HCT116 (cell line): Measurements from ENCODE around the gene CYP51A1. TPM values are rescaled to one million over a fixed set of nuclear protein-coding genes. Genes with fewer than 3 reads are reported as not detected.

Experiments used
- ATAC-seq: fragments of 200-7000 bp; cut with Tn5 transposase; 2 replicates; pipeline ENCODE4 v1.9.1; 2020; ENCODE audit warnings: mild to moderate bottlenecking, moderate library complexity
- BruUV-seq: library from RNA; stranded (reverse); fragments of 400-500 nt; replicated peaks from 2 replicates; lab custom pipeline; 2021; lab: Mats Ljungman, UMichigan
- CTCF ChIA-PET: fragments of 300-600 bp; sonication (Branson Sonifier 250); formaldehyde crosslinking; loops from one replicate; lab custom pipeline; 2021; ENCODE audit warnings: antibody characterized with exemption; lab: Charles Lee
- POLR2A ChIA-PET: fragments of 300-600, 350-600 bp; sonication (Branson Sonifier 250); formaldehyde crosslinking; loops from one replicate; lab custom pipeline; 2021; ENCODE audit warnings: antibody characterized with exemption; lab: Charles Lee
- RAD21 ChIA-PET, 2 experiments: fragments of 300-600 bp; sonication (Branson Sonifier 250); formaldehyde crosslinking; loops; one replicate each; lab custom pipeline; 2023; ENCODE audit warnings: low total read pairs in 2 of 2; ENCODE audit not compliant: uncharacterized antibody in 2 of 2, unreplicated experiment in 2 of 2, low non-redundant PET in 1 of 2; lab: Charles Lee
- DNase-seq: peaks from one replicate; pipeline ENCODE4 v3.0.0-alpha.2; 2010; ENCODE audit warnings: low read depth, low spot score
- H2AFZ ChIP-seq: fragments of 200-600 bp; shearing (Covaris generic), sonication (generic); 2 replicates; pipeline ENCODE4 v1.6.1; 2017; ENCODE audit warnings: low read depth, mixed run types, mixed read lengths, antibody characterized with exemption, low read length; ENCODE audit not compliant: poor library complexity, severe bottlenecking
- H3K27ac ChIP-seq: 2 replicates; pipeline ENCODE4 v1.5.1; 2012; ENCODE audit warnings: low read depth, low read length
- H3K27me3 ChIP-seq: fragments of 200-600 bp; sonication (generic); 2 replicates; pipeline ENCODE4 v1.6.1; 2016; ENCODE audit warnings: mixed run types, low read length, mixed read lengths; ENCODE audit not compliant: insufficient read depth
- H3K36me3 ChIP-seq, 2 experiments: fragments of 200-500 bp in 1 of 2; fragments of 200-600 bp in 1 of 2; sonication (Bioruptor generic) in 1 of 2; sonication (generic) in 1 of 2; 2 replicates each; pipeline versions ENCODE4 v1.5.1 to v1.6.1; 2014 to 2016; ENCODE audit warnings: low read length in 2 of 2, inconsistent platforms in 1 of 2, mixed read lengths in 1 of 2, mixed run types in 1 of 2; ENCODE audit not compliant: insufficient read depth in 2 of 2, control insufficient read depth in 1 of 2
- H3K4me1 ChIP-seq, 2 experiments: fragments of 200-600 bp in 1 of 2; sonication (generic) in 1 of 2; 2 replicates each; pipeline versions ENCODE4 v1.5.1 to v1.6.1; 2012 to 2017; ENCODE audit warnings: low read length in 2 of 2, inconsistent platforms in 1 of 2, mild to moderate bottlenecking in 1 of 2, mixed read lengths in 1 of 2, mixed run types in 1 of 2, moderate library complexity in 1 of 2; ENCODE audit not compliant: insufficient read depth in 2 of 2, control insufficient read depth in 1 of 2
- H3K4me2 ChIP-seq: fragments of 200-600 bp; sonication (generic); 2 replicates; pipeline ENCODE4 v1.6.1; 2017; ENCODE audit warnings: mixed run types, low read length, mixed read lengths
- H3K4me3 ChIP-seq, 2 experiments: fragments of 200-600 bp in 1 of 2; sonication (generic) in 1 of 2; replicated peaks in 1 of 2; 2 replicates each; pipeline ENCODE4 v1.5.1; 2011 to 2016; ENCODE audit warnings: low read length in 2 of 2, control low read depth in 1 of 2, low read depth in 1 of 2, mild to moderate bottlenecking in 1 of 2, mixed read lengths in 1 of 2, mixed run types in 1 of 2
- H3K79me2 ChIP-seq: fragments of 200-600 bp; sonication (generic); 2 replicates; pipeline ENCODE4 v1.6.1; 2017; ENCODE audit warnings: mild to moderate bottlenecking, mixed run types, low read length, moderate library complexity, mixed read lengths; ENCODE audit not compliant: insufficient read depth
- H3K9ac ChIP-seq: fragments of 200-600 bp; sonication (generic); 2 replicates; pipeline ENCODE4 v1.6.1; 2016; ENCODE audit warnings: low read length, mixed read lengths
- H3K9me2 ChIP-seq: fragments of 200-600 bp; sonication (generic), shearing (Covaris generic); 2 replicates; pipeline ENCODE4 v1.6.1; 2017; ENCODE audit warnings: mixed run types, mild to moderate bottlenecking, moderate library complexity; ENCODE audit not compliant: insufficient read depth
- H3K9me3 ChIP-seq, 2 experiments: fragments of 200-500 bp in 1 of 2; fragments of 200-600 bp in 1 of 2; sonication (Bioruptor generic) in 1 of 2; sonication (generic) in 1 of 2; 2 replicates each; pipeline ENCODE4 v1.6.1; 2014 to 2017; ENCODE audit warnings: low read length in 2 of 2, mixed read lengths in 2 of 2, inconsistent platforms in 1 of 2, low read depth in 1 of 2, mild to moderate bottlenecking in 1 of 2, mixed run types in 1 of 2, moderate library complexity in 1 of 2; ENCODE audit not compliant: control insufficient read depth in 1 of 2, insufficient read depth in 1 of 2
- H4K20me1 ChIP-seq: fragments of 200-600 bp; sonication (generic), shearing (Covaris generic); 2 replicates; pipeline ENCODE4 v1.6.1; 2017; ENCODE audit warnings: mixed run types, mild to moderate bottlenecking, moderate library complexity; ENCODE audit not compliant: insufficient read depth
- CBX3 ChIP-seq: IDR thresholded peaks from 2 replicates; pipeline ENCODE4 v1.6.1; 2012; ENCODE audit warnings: low read depth
- CTCF ChIP-seq, 3 experiments: fragments of 200-600 bp in 1 of 3; sonication (generic) in 1 of 3; IDR thresholded peaks in 2 of 3; conservative IDR thresholded peaks in 1 of 3; 2 replicates each; pipeline ENCODE4 v1.5.1; 2012 to 2017; ENCODE audit warnings: low read depth in 2 of 3, low read length in 2 of 3, antibody characterized with exemption in 1 of 3, borderline replicate concordance in 1 of 3, control low read depth in 1 of 3, mild to moderate bottlenecking in 1 of 3, mixed read lengths in 1 of 3, mixed run types in 1 of 3, moderate library complexity in 1 of 3; ENCODE audit not compliant: insufficient read depth in 1 of 3
- EGR1 ChIP-seq: IDR thresholded peaks from 2 replicates; pipeline ENCODE4 v1.6.1; 2012; ENCODE audit warnings: low read depth
- ELF1 ChIP-seq: IDR thresholded peaks from 2 replicates; pipeline ENCODE4 v1.6.1; 2012; ENCODE audit warnings: low read depth, borderline replicate concordance
- EZH2 ChIP-seq: fragments of 200-600 bp; sonication (generic); IDR thresholded peaks from 2 replicates; pipeline ENCODE4 v1.6.1; 2017; ENCODE audit warnings: antibody characterized with exemption, mixed run types
- EZH2phosphoT487 ChIP-seq: fragments of 200-600 bp; IDR thresholded peaks from 2 replicates; pipeline ENCODE4 v1.6.1; 2018; ENCODE audit warnings: antibody characterized with exemption, borderline replicate concordance
- RAD21 ChIP-seq: IDR thresholded peaks from 2 replicates; pipeline ENCODE4 v1.6.1; 2012; ENCODE audit warnings: low read depth, mild to moderate bottlenecking
- REST ChIP-seq: IDR thresholded peaks from 2 replicates; pipeline ENCODE4 v1.6.1; 2012; ENCODE audit warnings: low read depth
- ZFX ChIP-seq: fragments of 450-650 bp; IDR thresholded peaks from 2 replicates; pipeline ENCODE4 v1.6.1; 2017
- intact Hi-C: fragments of 100-400 bp; cut with micrococcal nuclease; formaldehyde crosslinking; loops from 2 replicates; pipeline ENCODE4 v1.10.0; 2022
- total RNA-seq: library from RNA; stranded (reverse); gene quantifications from one replicate; pipeline ENCODE4 v1.2.1, GENCODE V29; 2021; ENCODE audit not compliant: unreplicated experiment

Gene CYP51A1
- total RNA-seq, 1 experiment from 2014 or later: 85.7 TPM

GRCh38 chr7:92072121-92072520, 62.2 kb downstream of the CYP51A1 start (continued):
- TF ChIP-seq CTCF (IDR thresholded peaks at IDR 0.05 in 2 of 3, conservative IDR thresholded peaks at IDR 0.05 in 1 of 3; ENCODE audit: borderline replicate concordance in 1 of 3, insufficient read depth in 1 of 3, low read depth in 2 of 3, low read length in 2 of 3): no peak
- TF ChIP-seq CBX3: no peak
- no peak for TF ChIP-seq RAD21
- TF ChIP-seq, all 23 proteins: peak for 0

- TF ChIP-seq EZH2phosphoT487 (no peak), ZFX (no peak), REST (no peak), EGR1 (no peak), ELF1 (no peak), EZH2 (no peak), CTCF (IDR thresholded peaks at IDR 0.05 in 2 of 3, conservative IDR thresholded peaks at IDR 0.05 in 1 of 3; ENCODE audit: borderline replicate concordance in 1 of 3, insufficient read depth in 1 of 3, low read depth in 2 of 3, low read length in 2 of 3) (no peak)
- Histone ChIP-seq H3K9me3 (no peaks in the 10 kb centered on the region), H3K27me3 (no peaks in the 10 kb centered on the region), H3K9me2 (no peaks in the 10 kb centered on the region), H3K27ac (no peak overlapping the region), H3K4me1 (peaks cover under 1 to 7% of the 10 kb centered on the region in 2 experiments), H3K4me2 (no peak overlapping the region), H3K79me2 (no peaks in the 10 kb centered on the region), H4K20me1 (no peaks in the 10 kb centered on the region), H2AFZ (no peak overlapping the region), H3K9ac (no peak overlapping the region), H3K36me3 (no peaks in the 10 kb centered on the region), H3K4me3 (no peak overlapping the region)
- intact Hi-C loops: no loop called here
- DNase-seq: no peak
- CTCF ChIA-PET: interaction anchor here (0.7 kb wide), 1 partner anchor 1474 kb away, joined by 3 read pairs; no protein-coding TSS in a partner anchor
- POLR2A ChIA-PET: no interaction called here
- no peak for ATAC-seq
- no TSS peak for BruUV-seq
- RAD21 ChIA-PET: no interaction called here
Observed at GRCh38 chr7:92071032-92071431, 63.2 kb downstream of the CYP51A1 start.
